Duodenal mucosa (tissue), 2 donors: ENCODE results near the gene SLITRK1.

Source experiments
- H3K27ac ChIP-seq: one replicate; pipeline ENCODE4 v1.7.0; 2013; ENCODE audit warnings: low read depth, low read length
- H3K27me3 ChIP-seq, 2 donors: one replicate each; pipeline ENCODE4 v1.7.0; 2013; ENCODE audit warnings: low read length in 2 of 2, control low read depth in 1 of 2; ENCODE audit not compliant: insufficient read depth in 2 of 2, control insufficient read depth in 1 of 2
- H3K36me3 ChIP-seq, 2 donors: one replicate each; pipeline ENCODE4 v1.7.0; 2013; ENCODE audit warnings: low read length in 2 of 2, control low read depth in 1 of 2; ENCODE audit not compliant: insufficient read depth in 2 of 2, control insufficient read depth in 1 of 2
- H3K4me1 ChIP-seq, 2 donors: one replicate each; pipeline ENCODE4 v1.7.0; 2013; ENCODE audit warnings: low read length in 2 of 2, control low read depth in 1 of 2; ENCODE audit not compliant: insufficient read depth in 2 of 2, control insufficient read depth in 1 of 2
- H3K4me3 ChIP-seq, 2 donors: one replicate each; pipeline ENCODE4 v1.7.0; 2013; ENCODE audit warnings: low read length in 2 of 2, low read depth in 1 of 2
- H3K9ac ChIP-seq, 2 donors: one replicate each; pipeline ENCODE4 v1.7.0; 2013; ENCODE audit warnings: low read length in 2 of 2, low read depth in 1 of 2
- H3K9me3 ChIP-seq, 2 donors: one replicate each; pipeline ENCODE4 v1.7.0; 2013; ENCODE audit warnings: low read length in 2 of 2, control low read depth in 1 of 2; ENCODE audit not compliant: control insufficient read depth in 1 of 2

SLITRK1 gene, protein sequence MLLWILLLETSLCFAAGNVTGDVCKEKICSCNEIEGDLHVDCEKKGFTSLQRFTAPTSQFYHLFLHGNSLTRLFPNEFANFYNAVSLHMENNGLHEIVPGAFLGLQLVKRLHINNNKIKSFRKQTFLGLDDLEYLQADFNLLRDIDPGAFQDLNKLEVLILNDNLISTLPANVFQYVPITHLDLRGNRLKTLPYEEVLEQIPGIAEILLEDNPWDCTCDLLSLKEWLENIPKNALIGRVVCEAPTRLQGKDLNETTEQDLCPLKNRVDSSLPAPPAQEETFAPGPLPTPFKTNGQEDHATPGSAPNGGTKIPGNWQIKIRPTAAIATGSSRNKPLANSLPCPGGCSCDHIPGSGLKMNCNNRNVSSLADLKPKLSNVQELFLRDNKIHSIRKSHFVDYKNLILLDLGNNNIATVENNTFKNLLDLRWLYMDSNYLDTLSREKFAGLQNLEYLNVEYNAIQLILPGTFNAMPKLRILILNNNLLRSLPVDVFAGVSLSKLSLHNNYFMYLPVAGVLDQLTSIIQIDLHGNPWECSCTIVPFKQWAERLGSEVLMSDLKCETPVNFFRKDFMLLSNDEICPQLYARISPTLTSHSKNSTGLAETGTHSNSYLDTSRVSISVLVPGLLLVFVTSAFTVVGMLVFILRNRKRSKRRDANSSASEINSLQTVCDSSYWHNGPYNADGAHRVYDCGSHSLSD

DNA sequence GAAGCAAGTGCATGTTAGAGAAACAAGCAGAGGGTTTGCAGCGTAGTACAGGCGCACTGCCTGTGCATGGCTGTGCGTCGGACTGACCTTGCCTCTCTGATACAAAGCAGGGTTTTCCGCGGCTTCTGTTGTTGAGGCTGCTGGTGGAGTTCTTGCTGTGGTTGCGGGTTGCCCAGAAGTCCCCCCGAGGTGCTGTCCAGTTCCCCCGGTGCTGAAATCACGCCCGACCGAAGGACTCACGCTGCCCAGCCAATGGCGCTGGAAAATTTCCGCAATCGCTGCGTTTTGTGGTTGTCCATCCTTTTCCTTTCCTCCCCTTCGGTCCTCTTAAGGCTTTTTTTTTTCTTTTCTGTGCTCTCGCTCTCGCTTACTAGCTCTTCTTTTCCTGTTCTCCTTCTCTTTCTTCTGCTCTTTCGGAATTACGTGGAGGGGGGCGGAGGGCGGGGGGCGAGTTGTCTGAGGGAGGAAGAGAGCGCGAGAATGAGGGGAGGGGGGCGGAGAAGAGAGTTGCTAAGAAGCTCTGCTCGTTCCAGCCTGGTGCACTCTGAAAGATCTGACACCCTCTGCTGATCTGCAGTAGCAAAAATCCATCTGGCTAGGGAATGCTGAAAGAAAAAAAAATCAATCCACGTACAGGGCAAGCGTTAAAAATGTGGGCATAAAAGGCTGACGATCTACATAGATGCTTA, at the start of gene SLITRK1:
Gene SLITRK1 (minus strand): TSS at position 558 of the 689 bp plus-strand sequence. CDS start 967 bp downstream, outside the sequence.
- Histone ChIP-seq H3K9me3 (peaks cover 0 to 15% of the 10 kb centered on the region in 2 donors), H3K27ac (no peak within 1 kb of the TSS), H3K9ac (no peak within 1 kb of the TSS), H3K36me3 (no peaks in the 10 kb centered on the region), H3K4me3 (no peak within 1 kb of the TSS), H3K27me3 (peaks cover 9 to 10% of the 10 kb centered on the region in 2 donors), H3K4me1 (no peaks in the 10 kb centered on the region)

DNA sequence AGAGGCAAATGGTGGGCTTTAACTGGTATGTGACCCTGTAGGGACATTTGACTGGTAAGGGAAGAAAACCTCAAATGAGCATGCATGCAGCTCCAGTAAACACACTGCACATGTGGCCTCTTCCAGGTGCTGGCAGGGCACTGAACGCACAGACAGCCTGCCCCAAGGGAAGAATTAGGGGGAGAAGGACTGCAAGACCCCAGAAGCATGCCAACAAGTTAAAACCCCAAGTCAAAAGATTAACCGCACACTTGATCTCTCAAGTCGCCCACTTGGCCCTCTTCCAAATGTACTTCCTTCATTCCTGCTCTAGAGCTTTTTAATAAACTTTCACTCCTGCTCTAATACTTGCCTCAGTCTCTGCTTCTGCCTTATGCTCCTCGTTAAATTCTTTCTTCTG, 46.9 kb upstream of the SLITRK1 start:
- Histone ChIP-seq H3K27me3 (no peaks in the 10 kb centered on the region), H3K27ac (no peak overlapping the region), H3K9me3 (peaks cover 7 to 8% of the 10 kb centered on the region in 2 donors), H3K36me3 (no peaks in the 10 kb centered on the region), H3K4me1 (no peaks in the 10 kb centered on the region), H3K9ac (no peak overlapping the region), H3K4me3 (no peak overlapping the region)

DNA sequence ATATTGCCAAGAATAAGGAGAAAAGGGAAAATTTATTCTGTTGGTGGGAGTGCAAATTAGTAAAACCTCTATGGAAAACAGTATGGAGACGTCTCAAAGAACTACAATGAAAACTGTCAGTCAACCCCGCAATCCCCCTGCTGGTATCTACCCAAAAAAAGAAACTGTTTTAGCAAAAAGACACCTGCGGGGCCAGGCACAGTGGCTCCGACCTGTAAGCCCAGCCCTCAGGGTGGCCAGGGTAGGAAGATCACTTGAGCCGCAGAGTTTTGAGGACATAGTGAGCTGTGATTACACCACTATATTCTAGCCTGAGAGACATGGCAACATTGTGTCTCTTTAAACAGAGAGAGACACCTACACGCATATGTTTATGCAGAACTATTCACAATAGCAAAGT, 37.5 kb upstream of the SLITRK1 start:
- no peaks in the 10 kb centered on the region for H3K27me3 ChIP-seq
- H3K9ac ChIP-seq: no peak overlapping the region
- no peaks in the 10 kb centered on the region for H3K36me3 ChIP-seq
- H3K27ac ChIP-seq: no peak overlapping the region
- H3K9me3 ChIP-seq: peaks cover 11 to 13% of the 10 kb centered on the region in 2 donors
- no peaks in the 10 kb centered on the region for H3K4me1 ChIP-seq
- H3K4me3 ChIP-seq: no peak overlapping the region

DNA sequence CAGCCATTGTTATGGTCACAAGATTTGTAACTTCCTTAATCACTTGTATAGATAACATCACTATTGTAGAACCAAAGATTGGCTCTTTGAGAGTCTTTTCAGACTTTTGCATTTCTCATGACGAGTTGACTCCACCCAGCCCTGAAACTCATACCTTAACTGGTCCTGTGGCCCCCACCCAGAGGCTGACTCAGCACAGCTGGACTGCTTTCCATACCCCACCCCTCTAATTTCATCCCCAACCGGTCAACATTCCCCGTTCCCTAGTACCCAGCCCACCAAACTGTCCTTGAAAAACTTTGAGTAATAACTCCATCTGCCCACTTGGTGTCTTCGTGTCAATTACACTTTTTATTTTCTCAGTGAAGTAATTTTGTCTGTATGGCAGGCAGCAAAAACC, 32.1 kb upstream of the SLITRK1 start:
- Histone ChIP-seq H3K27ac (no peak overlapping the region), H3K4me3 (no peak overlapping the region)

DNA sequence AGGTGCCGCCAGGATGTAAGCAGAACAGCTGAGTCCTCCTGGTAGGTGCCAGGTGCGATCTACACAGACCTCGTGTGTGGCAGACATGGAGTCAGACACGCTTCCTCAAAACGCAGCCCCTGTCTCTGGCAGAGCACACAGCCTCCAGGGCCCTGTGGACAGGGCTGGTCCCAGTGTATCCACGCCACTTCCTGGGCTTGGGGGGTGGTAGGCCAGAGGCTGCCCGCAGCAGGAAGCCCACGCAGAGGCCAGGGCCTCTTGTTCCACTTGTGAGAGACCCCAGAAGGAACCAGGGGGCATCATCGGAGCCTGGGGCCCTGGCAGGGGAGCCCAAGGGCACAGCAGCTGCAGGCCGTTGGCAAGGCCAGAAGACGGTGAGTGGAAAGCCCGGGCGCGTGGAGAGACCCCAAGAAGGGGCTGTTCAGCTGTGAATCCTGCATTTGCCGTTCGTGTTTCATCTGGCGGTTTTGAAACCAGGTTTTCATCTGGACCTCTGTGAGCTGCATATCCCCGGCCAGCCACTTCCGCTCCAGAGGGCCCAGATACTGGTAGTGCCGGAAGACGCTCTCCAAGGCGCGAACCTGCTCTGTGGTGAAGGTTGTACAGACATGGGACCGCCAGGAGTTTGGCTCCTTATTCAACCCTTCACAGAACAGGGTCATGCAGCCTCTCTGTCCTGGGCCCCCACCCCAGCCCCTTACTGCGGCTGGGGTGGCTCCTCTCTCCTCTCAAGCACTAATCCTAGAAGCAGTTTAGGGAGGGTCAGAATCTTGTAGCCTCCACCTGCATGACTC, 25.1 kb upstream of the SLITRK1 start:
- no peaks in the 10 kb centered on the region for H3K27me3 ChIP-seq
- no peak overlapping the region for H3K27ac ChIP-seq
- H3K9ac ChIP-seq: no peak overlapping the region
- H3K4me1 ChIP-seq: no peaks in the 10 kb centered on the region
- H3K36me3 ChIP-seq: no peaks in the 10 kb centered on the region
- no peak overlapping the region for H3K4me3 ChIP-seq
- H3K9me3 ChIP-seq: peaks cover 0 to 14% of the 10 kb centered on the region in 2 donors

More for the DNA sequence above, 32.1 kb upstream of the SLITRK1 start:
- no peak overlapping the region for H3K9ac ChIP-seq
- H3K27me3 ChIP-seq: no peaks in the 10 kb centered on the region
- no peaks in the 10 kb centered on the region for H3K36me3 ChIP-seq
- H3K9me3 ChIP-seq: peaks cover 0 to 3% of the 10 kb centered on the region in 2 donors
- H3K4me1 ChIP-seq: no peaks in the 10 kb centered on the region

DNA sequence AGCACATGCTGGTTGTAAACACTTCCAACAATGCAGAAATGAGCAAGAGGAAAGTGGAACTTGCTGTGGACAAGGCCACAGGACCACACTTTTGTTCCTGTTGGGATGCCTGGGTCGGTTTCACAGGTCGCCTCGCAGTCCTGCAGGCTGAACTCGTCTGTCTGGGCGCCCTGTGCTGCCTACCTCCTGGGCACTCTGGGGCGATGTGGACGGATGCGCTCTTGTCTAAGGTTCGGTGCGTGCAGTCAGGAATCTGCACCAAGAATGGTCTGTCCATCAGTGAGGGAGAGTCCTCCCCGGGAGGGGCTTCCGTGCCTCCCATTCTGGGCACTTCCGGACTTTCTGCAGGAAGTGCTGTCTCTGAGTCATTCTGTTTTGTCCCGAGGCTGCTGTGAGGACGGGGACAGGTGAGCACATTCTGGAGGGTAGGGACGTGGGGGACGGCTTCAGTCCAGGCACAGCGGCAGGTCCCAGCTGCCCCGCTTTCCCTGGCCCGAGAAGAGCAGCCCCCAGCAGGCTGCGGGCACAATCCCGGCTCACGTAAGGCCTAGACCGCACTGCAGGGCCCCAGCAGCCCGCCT, 24.1 kb upstream of the SLITRK1 start:
- H3K9me3 ChIP-seq: peaks cover 0 to 14% of the 10 kb centered on the region in 2 donors
- H3K9ac ChIP-seq: no peak overlapping the region
- no peaks in the 10 kb centered on the region for H3K36me3 ChIP-seq
- H3K4me1 ChIP-seq: no peaks in the 10 kb centered on the region
- no peaks in the 10 kb centered on the region for H3K27me3 ChIP-seq
- no peak overlapping the region for H3K27ac ChIP-seq
- H3K4me3 ChIP-seq: no peak overlapping the region

DNA sequence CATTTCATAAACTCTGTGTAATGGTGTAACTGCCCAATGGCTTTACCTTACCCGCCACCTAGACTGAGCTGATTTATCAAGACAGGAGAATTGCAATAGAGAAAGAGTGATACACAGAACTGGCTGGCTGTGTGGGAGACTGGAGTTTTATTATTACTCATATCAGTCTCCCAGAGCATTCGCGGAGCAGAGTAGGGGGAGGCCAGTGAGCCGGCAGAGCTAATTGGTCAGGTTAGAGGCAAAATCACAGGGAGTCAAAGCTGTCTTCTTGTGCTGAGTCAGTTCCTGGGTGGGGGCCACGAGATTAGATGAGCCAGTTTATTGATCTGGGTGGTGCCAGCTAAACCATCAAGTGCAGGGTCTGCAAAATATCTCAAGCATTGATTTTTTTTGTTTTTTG, 23.4 kb upstream of the SLITRK1 start:
- H3K4me3 ChIP-seq: no peak overlapping the region
- no peak overlapping the region for H3K9ac ChIP-seq
- H3K9me3 ChIP-seq: peaks cover 0 to 14% of the 10 kb centered on the region in 2 donors
- no peak overlapping the region for H3K27ac ChIP-seq
- H3K36me3 ChIP-seq: no peaks in the 10 kb centered on the region
- no peaks in the 10 kb centered on the region for H3K4me1 ChIP-seq
- H3K27me3 ChIP-seq: no peaks in the 10 kb centered on the region

DNA sequence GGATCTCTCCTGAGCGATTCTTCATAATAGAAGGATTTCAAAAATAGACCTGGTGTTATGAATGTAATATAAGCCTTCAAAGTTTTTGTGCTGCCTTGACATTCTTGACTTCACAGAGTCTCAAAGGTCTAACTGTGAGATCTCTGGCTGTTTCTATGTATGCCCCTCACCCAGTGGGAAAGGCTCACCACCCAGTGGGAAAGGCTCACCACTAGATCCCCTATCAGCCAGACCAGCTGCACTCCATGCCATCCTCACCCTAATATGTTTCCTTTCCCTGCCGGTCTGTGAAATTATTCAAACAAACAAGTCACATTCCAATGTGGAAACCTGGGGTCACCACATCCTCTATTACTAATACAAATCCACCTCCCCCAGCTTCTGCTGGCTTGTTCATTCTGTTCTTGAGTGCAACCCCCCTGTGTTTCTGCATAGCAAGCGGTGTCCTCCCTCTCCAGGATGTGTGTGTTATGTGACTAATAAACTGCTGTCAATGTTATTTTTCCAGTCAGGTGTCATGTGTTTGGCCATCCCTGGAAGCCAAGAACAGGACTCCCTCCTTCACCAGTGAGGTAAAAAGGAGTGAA, 13.8 kb upstream of the SLITRK1 start:
- H3K9me3 ChIP-seq: peaks cover 0 to 3% of the 10 kb centered on the region in 2 donors
- H3K4me1 ChIP-seq: no peaks in the 10 kb centered on the region
- no peaks in the 10 kb centered on the region for H3K27me3 ChIP-seq
- no peak overlapping the region for H3K27ac ChIP-seq
- no peak overlapping the region for H3K9ac ChIP-seq
- no peaks in the 10 kb centered on the region for H3K36me3 ChIP-seq
- no peak overlapping the region for H3K4me3 ChIP-seq

DNA sequence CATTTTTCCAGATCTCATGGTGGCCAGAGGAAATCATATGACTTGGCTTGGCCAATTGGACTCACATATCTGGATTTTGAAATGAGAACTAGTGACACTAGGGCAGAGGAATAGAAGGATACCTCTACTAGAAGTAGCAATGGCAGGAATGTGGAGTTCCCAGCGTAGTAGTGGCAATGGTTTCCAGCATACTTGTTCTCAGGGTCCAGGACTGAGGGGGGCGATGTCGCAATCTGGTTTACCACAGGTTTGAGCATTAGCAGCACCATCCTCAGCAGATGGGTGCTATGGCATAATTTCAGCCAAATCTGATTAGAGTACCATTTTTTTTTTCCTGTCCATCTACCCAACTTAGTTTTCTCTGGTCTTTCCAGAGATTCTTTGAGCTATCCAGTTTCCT, 8.1 kb upstream of the SLITRK1 start:
- no peak overlapping the region for H3K9ac ChIP-seq
- H3K27ac ChIP-seq: no peak overlapping the region
- no peaks in the 10 kb centered on the region for H3K36me3 ChIP-seq
- H3K4me1 ChIP-seq: no peaks in the 10 kb centered on the region
- H3K4me3 ChIP-seq: no peak overlapping the region
- H3K27me3 ChIP-seq: no peaks in the 10 kb centered on the region
- peaks cover 0 to 6% of the 10 kb centered on the region in 2 donors for H3K9me3 ChIP-seq
